Measurements from ENCODE around the gene SUPT16H.

The SUPT16H gene

DNA sequence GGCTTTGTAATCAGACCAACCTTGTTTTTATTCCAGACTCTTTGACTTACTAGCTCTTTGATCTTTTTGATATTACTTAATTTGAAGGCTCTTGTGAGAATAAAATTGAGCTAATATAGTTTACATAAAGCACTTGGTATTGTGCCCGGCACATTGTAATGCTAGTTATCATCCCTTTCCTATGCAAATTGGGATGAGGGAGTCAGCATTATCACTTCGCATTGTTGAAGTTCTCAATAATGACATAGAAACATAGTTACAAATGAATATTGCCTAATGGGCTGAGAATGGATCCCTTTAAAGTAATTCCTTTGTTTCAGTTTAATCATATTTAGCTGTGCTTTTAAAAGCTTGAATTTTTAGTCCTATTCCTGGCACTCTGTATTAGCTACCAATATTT lies 36.6 kb downstream of the SUPT16H start:
- TF ChIP-seq, protein P1, sequence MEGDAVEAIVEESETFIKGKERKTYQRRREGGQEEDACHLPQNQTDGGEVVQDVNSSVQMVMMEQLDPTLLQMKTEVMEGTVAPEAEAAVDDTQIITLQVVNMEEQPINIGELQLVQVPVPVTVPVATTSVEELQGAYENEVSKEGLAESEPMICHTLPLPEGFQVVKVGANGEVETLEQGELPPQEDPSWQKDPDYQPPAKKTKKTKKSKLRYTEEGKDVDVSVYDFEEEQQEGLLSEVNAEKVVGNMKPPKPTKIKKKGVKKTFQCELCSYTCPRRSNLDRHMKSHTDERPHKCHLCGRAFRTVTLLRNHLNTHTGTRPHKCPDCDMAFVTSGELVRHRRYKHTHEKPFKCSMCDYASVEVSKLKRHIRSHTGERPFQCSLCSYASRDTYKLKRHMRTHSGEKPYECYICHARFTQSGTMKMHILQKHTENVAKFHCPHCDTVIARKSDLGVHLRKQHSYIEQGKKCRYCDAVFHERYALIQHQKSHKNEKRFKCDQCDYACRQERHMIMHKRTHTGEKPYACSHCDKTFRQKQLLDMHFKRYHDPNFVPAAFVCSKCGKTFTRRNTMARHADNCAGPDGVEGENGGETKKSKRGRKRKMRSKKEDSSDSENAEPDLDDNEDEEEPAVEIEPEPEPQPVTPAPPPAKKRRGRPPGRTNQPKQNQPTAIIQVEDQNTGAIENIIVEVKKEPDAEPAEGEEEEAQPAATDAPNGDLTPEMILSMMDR (IDR thresholded peaks at IDR 0.05; ENCODE audit: low read depth, low read length, missing control alignments) = no peak
- no peak overlapping the region for H3K4me3 ChIP-seq (ENCODE audit: low read depth, low read length)
- no peak for DNase-seq (ENCODE audit: low read depth)
- in situ Hi-C loops (cut with HindIII; ENCODE audit: low sequenced_read_pairs) = no loop called here

DNA sequence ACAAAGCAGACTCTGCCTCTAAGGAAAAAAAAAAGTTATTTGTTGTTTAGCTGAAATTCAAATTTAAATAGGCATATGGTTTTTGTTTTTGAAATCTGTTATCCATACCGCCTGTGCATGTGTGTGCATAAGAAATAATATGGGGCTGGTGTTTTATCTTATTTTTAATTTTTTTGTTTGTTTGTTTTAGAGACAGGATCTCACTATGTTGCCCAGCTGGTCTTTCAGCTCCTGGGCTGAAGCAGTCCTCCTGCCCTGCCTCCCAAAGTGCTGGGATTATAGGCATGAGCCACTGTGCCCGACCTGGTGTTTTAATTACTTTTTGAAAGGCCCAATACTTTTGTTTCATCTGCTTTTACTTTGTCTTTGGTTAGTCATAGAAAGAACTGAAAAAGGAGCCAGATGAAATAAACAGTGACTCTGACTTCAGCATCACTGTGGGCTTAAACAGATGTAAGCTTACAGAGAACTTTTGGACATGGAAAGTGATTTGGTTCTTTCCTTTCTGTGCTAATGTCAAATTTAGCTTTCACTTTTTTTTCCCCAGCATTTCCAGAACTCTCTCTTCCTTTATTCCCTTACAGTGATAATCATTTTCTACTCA lies 37.2 kb downstream of the SUPT16H start:
- TF ChIP-seq, protein P1 (IDR thresholded peaks at IDR 0.05; ENCODE audit: low read depth, low read length, missing control alignments) = no peak
- no peak overlapping the region for H3K4me3 ChIP-seq (ENCODE audit: low read depth, low read length)
- in situ Hi-C loops (cut with HindIII; ENCODE audit: low sequenced_read_pairs) = no loop called here
- no peak for DNase-seq (ENCODE audit: low read depth)

DNA sequence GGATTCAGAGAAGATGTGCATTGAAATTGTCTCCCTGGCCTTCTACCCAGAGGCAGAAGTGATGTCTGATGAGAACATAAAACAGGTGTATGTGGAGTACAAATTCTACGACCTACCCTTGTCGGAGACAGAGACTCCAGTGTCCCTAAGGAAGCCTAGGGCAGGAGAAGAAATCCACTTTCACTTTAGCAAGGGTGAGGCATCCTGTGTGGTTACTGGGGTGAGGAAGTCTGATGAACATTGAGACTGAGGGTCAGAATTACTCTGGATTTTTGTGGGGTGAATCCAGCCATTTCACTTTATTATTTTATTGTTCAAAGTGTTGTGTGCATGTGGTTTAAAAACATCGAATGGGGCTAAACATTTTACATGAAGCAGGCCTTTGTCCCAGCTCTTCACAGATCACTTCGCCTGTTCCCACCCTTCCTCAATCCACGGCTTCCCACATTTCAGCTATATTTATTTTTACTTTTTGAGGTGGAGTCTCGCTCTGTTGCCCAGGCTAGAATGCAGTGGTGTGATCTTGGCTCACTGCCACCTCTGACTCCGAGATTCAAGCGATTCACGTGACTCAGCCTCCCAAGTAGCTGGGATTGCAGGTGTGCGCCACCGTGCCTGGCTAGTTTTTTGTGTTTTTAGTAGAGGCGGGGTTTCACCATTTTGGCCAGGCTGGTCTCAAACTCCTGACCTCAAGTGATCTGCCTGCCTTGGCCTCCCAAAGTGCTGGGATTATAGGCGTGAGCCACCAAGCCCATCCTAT lies 40.6 kb downstream of the SUPT16H start:
- TF ChIP-seq, protein P1 (IDR thresholded peaks at IDR 0.05; ENCODE audit: low read depth, low read length, missing control alignments) = no peak
- no peak for DNase-seq (ENCODE audit: low read depth)
- in situ Hi-C loops (cut with HindIII; ENCODE audit: low sequenced_read_pairs) = no loop called here
- H3K4me3 ChIP-seq (ENCODE audit: low read depth, low read length) = no peak overlapping the region

DNA sequence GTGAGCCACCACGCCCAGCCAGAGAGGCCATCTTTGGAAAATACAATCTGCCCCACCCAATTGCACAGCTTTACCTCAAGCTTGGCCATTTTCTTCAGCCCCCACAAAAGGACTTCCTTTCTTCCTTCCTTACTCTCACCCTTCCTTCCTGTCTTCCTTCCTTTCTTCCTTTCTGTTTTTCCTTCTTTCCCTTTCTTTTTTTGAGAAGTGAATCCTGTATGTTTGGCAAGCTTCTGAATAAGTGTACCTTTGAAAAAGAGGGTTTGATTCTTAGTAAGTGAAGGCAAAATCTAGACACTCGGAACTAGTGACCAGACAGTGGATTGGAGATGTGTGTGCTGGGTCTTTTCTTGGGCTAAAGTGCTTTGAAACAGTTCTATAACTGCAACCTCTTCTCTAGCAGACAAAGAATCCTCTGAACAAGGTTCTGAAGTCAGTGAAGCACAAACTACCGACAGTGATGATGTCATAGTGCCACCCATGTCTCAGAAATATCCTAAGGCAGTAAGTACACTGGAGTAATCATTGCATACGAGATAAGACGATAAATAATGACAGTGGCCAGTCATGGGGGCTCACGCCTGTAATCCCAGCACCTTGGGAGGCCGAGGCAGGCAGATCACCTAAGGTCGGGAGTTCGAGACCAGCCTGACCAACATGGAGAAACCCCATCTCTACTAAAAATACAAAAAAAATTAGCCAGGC lies 49.5 kb downstream of the SUPT16H start:
- TF ChIP-seq, protein P1 (IDR thresholded peaks at IDR 0.05; ENCODE audit: low read depth, low read length, missing control alignments) = no peak
- in situ Hi-C loops (cut with HindIII; ENCODE audit: low sequenced_read_pairs) = no loop called here
- no peak for DNase-seq (ENCODE audit: low read depth)
- H3K4me3 ChIP-seq (ENCODE audit: low read depth, low read length) = no peak overlapping the region

DNA sequence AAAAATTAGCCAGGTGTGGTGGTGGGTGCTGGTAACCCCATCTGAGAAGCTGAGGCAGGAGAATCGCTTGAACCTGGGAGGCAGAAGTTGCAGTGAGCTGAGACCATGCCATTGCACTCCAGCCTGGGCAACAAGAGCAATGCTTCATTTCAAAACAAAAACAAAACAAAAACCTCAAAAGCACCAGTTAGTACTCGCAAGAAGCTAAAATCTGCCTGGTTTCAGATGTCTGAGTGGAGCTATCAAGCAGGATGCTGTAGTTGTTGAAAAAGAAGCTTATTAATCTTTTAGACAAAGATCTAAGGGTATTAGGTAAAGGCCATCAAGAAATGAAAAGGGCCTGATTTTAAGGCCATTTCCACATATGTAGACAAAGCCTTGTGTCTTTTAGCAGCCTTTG lies 50.9 kb downstream of the SUPT16H start:
- H3K4me3 ChIP-seq (ENCODE audit: low read depth, low read length) = no peak overlapping the region
- TF ChIP-seq, protein P1 (IDR thresholded peaks at IDR 0.05; ENCODE audit: low read depth, low read length, missing control alignments) = no peak
- in situ Hi-C loops (cut with HindIII; ENCODE audit: low sequenced_read_pairs) = no loop called here
- DNase-seq (ENCODE audit: low read depth) = no peak

DNA sequence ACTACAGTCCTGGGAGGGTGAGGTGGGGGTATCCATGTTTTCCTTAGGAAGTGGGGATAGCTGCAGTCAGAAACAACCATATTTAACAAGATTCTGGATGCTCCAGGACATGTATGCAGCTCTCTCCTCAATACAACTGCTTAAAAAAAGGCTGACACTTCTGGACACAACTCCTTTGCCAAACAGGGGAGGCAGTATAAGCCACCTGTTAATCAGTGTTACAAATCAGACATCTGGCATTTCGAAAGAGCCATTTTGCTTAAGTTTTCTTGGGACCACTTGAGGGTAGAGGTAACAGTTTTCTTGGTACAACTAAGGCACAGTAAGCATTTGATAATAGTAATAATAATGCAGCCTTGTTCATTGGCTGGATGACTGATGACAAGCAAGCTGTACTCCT lies 56.8 kb downstream of the SUPT16H start:
- no peak overlapping the region for H3K4me3 ChIP-seq (ENCODE audit: low read depth, low read length)
- TF ChIP-seq, protein P1 (IDR thresholded peaks at IDR 0.05; ENCODE audit: low read depth, low read length, missing control alignments) = no peak
- in situ Hi-C loops (cut with HindIII; ENCODE audit: low sequenced_read_pairs) = no loop called here
- no peak for DNase-seq (ENCODE audit: low read depth)

Data from astrocyte of the cerebellum (primary cell).